ENCODE results near the gene RAC3.

Gene RAC3

DNA sequence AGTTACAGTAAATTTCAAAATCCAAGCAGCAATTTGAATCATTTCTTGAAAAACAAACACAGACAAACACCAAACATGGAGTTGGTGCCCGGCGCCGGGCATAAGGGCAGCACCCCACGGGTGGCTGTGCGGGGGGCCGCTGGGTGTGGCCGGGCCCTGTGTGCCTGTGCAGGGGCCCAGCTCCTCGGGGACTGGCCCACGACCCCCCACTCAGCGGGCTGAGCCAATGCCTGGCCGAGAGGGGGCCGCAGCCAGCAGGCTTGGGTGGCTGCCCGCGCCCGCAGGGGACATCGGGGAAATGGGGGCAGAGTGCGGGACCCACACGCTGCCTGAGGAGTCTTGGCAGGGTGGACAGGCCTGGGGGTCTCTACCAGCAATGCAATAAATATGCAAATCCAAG lies 47.0 kb downstream of the RAC3 start:
- Histone ChIP-seq H3K4me2 (ENCODE audit: low read depth, low read length, poor library complexity, severe bottlenecking) (no peak overlapping the region), H3K79me2 (ENCODE audit: insufficient read depth, low read length) (no peaks in the 10 kb centered on the region), H3K36me3 (ENCODE audit: low read length) (no peaks in the 10 kb centered on the region), H3K27ac (ENCODE audit: low read depth, low read length) (no peak overlapping the region), H4K20me1 (ENCODE audit: low read depth, low read length) (no peaks in the 10 kb centered on the region), H3K9me3 (ENCODE audit: insufficient read depth, low read length) (no peaks in the 10 kb centered on the region), H3K27me3 (ENCODE audit: low read length) (no peaks in the 10 kb centered on the region), H3K9me2 (replicated peaks; ENCODE audit: insufficient read depth, low read length) (no peaks in the 10 kb centered on the region), H3K9ac (ENCODE audit: low read length) (no peak overlapping the region), H3F3A (ENCODE audit: insufficient read depth) (peaks cover 9% of the 10 kb centered on the region; the same call in 1 of the 2 replicates), H2AFZ (ENCODE audit: low read depth, low read length, severe bottlenecking) (no peak overlapping the region), H3K4me3 (ENCODE audit: insufficient read depth, low read length, poor library complexity, severe bottlenecking) (no peak overlapping the region)
- no peak for TF ChIP-seq EZH2phosphoT487 (conservative IDR thresholded peaks at IDR 0.05; ENCODE audit: low read length)
- TF ChIP-seq, protein P1, sequence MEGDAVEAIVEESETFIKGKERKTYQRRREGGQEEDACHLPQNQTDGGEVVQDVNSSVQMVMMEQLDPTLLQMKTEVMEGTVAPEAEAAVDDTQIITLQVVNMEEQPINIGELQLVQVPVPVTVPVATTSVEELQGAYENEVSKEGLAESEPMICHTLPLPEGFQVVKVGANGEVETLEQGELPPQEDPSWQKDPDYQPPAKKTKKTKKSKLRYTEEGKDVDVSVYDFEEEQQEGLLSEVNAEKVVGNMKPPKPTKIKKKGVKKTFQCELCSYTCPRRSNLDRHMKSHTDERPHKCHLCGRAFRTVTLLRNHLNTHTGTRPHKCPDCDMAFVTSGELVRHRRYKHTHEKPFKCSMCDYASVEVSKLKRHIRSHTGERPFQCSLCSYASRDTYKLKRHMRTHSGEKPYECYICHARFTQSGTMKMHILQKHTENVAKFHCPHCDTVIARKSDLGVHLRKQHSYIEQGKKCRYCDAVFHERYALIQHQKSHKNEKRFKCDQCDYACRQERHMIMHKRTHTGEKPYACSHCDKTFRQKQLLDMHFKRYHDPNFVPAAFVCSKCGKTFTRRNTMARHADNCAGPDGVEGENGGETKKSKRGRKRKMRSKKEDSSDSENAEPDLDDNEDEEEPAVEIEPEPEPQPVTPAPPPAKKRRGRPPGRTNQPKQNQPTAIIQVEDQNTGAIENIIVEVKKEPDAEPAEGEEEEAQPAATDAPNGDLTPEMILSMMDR (IDR thresholded peaks at IDR 0.05; ENCODE audit: insufficient read depth, low read length, poor library complexity, severe bottlenecking): no peak

- no peaks in the 10 kb centered on the region for H3K27me3 ChIP-seq (ENCODE audit: low read length)
- H3K36me3 ChIP-seq (ENCODE audit: low read length): no peaks in the 10 kb centered on the region
- H3K4me3 ChIP-seq (ENCODE audit: insufficient read depth, low read length, poor library complexity, severe bottlenecking): no peak overlapping the region
- no peaks in the 10 kb centered on the region for H3K9me2 ChIP-seq (replicated peaks; ENCODE audit: insufficient read depth, low read length)
- H3F3A ChIP-seq (ENCODE audit: insufficient read depth): peaks cover 9% of the 10 kb centered on the region; the same call in 1 of the 2 replicates
- no peak overlapping the region for H3K9ac ChIP-seq (ENCODE audit: low read length)
- H3K9me3 ChIP-seq (ENCODE audit: insufficient read depth, low read length): no peaks in the 10 kb centered on the region
- no peak overlapping the region for H3K4me2 ChIP-seq (ENCODE audit: low read depth, low read length, poor library complexity, severe bottlenecking)
- H3K27ac ChIP-seq (ENCODE audit: low read depth, low read length): no peak overlapping the region
- no peak overlapping the region for H2AFZ ChIP-seq (ENCODE audit: low read depth, low read length, severe bottlenecking)
- no peaks in the 10 kb centered on the region for H4K20me1 ChIP-seq (ENCODE audit: low read depth, low read length)
- H3K79me2 ChIP-seq (ENCODE audit: insufficient read depth, low read length): no peaks in the 10 kb centered on the region
- TF ChIP-seq EZH2phosphoT487 (conservative IDR thresholded peaks at IDR 0.05; ENCODE audit: low read length): no peak
- TF ChIP-seq, protein P1 (IDR thresholded peaks at IDR 0.05; ENCODE audit: insufficient read depth, low read length, poor library complexity, severe bottlenecking): no peak
Observed at GRCh38 chr17:82079001-82079677, 47.7 kb downstream of the RAC3 start.

DNA sequence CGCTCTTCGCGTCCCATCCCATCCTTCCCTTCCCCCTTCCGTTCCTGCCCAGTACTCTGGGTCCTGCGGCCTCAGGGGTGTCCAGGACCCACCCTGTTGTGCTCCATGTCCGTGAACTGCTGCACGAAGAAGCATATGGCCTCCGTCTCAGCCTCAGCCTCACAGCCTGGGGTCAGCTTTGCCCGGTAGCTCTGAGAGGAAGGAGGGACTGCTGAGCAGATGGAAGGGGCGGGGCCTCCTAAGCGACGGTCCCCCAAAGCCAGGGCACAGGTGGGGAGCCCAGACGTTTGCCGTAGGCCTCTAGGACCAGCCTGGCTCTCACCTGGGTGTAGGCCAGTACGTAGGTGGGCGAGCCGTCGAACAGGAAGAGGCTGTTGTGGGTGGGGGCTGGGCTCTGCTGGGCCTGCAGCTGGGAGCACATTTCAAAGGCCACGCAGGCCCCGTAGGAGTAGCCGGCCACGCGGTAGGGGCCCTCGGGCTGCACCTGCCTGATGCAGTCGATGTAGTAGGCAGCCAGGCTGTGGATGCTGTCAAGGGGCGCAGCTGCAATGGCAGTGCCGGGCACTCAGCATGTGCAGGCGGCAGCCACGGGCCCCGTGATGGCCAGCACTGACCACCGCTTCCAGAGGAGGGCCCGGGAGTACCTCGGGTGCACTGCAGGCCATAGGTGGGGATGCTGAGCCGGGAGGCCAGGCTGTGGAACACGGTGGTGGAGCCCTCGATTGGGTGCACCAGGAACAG lies 48.7 kb downstream of the RAC3 start:
- H3K4me2 ChIP-seq (ENCODE audit: low read depth, low read length, poor library complexity, severe bottlenecking): no peak overlapping the region
- no peaks in the 10 kb centered on the region for H4K20me1 ChIP-seq (ENCODE audit: low read depth, low read length)
- peaks cover 9% of the 10 kb centered on the region; the same call in 1 of the 2 replicates for H3F3A ChIP-seq (ENCODE audit: insufficient read depth)
- no peak overlapping the region for H3K4me3 ChIP-seq (ENCODE audit: insufficient read depth, low read length, poor library complexity, severe bottlenecking)
- no peaks in the 10 kb centered on the region for H3K36me3 ChIP-seq (ENCODE audit: low read length)
- H3K9ac ChIP-seq (ENCODE audit: low read length): no peak overlapping the region
- no peaks in the 10 kb centered on the region for H3K27me3 ChIP-seq (ENCODE audit: low read length)
- no peaks in the 10 kb centered on the region for H3K9me2 ChIP-seq (replicated peaks; ENCODE audit: insufficient read depth, low read length)
- no peak overlapping the region for H2AFZ ChIP-seq (ENCODE audit: low read depth, low read length, severe bottlenecking)
- no peak overlapping the region for H3K27ac ChIP-seq (ENCODE audit: low read depth, low read length)
- H3K9me3 ChIP-seq (ENCODE audit: insufficient read depth, low read length): no peaks in the 10 kb centered on the region
- H3K79me2 ChIP-seq (ENCODE audit: insufficient read depth, low read length): no peaks in the 10 kb centered on the region
- TF ChIP-seq EZH2phosphoT487 (conservative IDR thresholded peaks at IDR 0.05; ENCODE audit: low read length): no peak
- TF ChIP-seq, protein P1 (IDR thresholded peaks at IDR 0.05; ENCODE audit: insufficient read depth, low read length, poor library complexity, severe bottlenecking): no peak
